ENCODE data around the gene TUBA1B.

TUBA1B gene

DNA sequence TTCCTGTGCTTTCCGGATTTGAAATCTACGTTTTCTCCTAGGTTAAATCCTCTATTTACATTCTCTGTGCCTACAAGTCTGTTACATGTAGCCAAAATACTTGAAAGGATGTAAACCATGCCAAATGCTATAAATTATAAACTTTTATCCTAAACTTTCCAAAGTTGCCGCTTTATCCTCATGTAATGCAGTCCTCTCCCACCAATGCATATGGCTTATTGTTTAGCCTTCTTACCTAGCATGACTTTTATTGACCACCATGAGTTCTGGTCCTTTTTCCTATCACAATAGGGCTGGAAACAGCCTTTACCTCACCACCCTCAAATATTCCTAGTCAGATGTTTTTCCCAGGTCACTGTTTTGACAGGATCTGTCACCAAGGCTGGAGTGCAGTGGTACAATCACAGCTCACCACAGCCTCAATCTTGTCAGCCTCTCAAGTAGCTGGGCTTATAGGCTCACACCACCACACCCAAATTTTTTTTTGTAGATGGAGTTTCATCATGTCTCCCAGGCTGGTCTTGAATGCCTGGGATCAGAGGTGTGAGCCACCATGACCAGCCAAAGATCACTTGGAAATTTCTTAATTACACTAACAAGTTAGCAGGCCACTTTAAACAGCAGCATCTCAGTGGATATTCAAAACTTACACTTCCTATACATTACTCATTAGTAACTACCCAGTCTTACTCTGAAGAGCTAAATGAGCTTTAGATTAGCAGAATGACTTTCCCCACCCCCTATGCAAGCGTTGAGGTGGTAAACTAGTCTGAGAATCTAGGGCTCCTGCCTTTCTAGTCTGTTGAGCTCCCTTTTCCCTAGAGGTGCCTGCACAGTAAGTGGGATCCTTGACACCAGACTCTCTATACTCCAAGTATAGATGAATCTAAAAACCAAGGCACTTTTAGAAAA, 4.1 kb downstream of the TUBA1B start:
- DNase-seq = no peak

DNA sequence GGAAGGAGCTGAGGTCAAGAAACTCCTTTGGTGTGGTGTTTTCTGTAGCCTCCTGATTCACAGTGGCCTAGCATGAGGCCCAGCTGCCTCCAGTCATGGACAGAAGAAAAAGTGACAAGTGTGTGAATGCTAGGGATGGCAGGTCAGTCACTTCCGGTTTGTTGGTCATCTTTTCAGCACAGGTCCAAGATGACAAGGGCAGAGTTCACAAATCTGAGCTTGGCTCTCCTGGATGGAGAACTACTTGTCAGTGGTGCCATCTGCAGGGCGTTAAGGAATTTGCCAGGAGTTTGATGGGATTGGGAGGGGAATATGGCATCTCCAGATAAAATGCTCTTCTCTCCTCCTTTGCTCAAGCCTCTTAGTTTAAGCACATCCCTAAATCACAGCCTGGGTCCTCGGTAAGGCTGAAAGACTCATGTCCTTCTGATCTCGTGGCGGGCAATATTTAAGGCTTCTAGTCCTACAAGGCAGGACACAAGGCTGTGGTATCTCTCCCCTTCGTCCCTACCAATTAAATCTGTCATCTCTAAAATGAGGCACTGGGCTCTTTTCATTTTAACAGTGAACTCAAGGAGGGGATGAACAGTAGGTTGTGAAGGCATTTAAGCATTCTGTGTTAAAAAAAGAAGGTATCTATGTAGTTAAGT, 10.0 kb downstream of the TUBA1B start:
- DNase-seq = no peak

DNA sequence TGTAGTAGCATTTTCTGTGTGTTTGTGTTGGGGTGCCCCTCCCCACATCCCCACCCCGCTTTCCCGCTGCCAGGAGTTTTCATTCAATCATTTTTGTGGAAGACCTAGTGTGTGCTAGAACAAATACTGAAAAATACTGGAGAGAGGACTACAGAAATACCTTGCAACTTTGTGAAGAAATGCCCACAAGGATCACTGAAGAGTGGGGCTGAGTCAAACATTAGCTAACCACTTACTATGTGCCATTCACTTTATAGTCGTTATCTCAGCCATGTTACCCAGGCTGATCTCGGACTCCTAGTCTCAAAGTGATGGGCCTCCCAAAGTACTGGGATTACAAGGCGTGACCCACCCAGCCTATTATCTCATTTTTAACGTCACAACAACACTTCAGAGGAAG, 20.0 kb downstream of the TUBA1B start:
- DNase-seq = no peak

DNA sequence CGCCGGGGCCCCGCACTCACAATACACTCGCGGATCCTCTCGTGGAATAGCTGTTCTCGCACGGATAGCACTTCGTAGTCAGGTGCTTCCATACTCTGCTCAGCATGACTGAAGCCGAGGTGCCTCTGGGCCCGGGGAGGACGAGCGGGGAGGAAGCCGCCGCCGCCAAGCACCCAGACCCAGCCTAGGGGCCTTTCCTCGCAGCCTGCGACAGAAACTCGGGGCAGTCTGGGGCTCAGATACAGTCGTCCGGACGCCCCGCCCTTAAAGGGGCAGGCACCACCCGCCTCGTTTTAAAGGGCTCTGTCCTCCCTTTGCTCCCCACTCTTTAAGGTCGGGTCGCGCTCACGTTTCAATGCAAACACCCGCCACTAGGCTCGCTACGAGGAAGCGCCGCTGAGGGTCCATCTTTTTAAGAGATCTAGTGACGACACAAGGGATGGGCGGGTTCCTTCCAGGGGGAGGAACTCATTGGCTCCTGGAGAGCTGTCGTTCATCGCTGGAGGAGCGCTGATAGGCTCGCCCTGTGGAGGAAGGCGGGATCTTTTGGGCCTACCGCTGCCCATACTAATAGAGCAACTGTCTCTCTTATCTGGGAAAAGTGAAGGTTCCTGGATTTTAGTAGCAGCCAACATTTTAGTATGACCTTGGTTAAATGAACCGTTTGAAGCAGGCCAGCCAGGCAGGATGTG, 20.6 kb downstream of the TUBA1B start, which contains the start of gene LMBR1L:
TSS of gene LMBR1L (minus strand) at position 384 of the 692 bp plus-strand sequence. CDS start at position 92, 292 bp downstream.
- DNase-seq = peak; percentile 95

DNA sequence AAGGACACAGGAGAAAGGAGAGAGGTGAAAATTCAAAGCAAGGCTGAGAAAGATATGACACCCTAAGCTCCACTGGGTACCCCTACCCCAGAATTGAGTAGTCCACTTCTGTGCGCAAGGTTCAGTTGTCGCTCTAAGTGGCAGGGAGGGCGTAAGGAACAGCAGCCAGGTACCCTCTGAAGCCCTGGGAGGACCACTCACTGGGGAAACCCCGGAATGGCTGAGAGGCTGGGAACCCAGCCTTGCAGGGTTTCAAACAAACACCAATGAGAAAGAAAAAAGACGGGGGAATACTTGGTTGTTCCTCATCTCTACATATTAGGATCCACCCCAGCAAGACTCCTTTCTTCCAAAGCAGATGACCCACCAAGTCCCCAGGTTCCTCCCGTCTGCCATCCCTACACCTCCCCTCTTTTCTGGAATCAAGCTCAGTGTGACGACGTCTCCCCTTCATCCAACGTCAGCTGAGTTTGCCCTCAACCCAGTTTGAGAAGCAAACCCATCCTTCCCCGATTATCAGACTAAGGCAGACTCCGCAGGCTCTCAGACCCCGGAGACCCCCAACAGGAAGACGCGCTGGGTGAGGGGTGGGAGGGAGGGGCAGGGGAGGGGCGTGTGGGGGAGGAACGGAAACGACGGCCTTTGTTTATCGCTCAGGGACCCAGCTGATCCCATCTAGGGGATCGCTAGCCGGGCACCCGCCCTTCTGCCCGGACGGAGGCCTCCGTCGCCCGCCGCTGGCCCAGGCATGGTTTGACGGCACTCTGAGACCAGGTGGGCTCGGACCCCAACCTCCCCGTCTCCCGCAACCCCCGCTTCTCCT, 21.3 kb downstream of the TUBA1B start:
- DNase-seq = no peak

DNA sequence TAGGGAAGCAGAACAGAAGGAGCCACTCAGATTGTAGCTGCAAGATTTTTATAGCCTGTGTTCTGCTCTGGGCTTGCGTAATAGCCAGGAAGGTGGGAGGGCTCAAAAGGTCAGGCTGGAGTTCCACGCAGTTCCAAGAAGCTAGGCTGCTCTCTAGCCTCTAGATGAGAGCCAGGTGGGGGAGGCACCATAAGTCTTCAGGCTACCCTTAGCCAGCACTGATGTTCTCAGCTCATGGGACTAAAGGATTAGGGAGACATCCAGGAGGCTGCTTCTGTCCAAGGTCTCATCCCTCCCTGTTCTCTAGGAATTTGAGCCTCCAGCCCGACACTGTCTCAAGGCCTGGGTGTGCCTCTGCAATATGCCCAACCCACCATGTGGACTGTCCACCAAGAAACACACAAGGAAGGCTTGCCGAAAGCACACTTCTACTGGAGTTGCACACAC, 22.2 kb downstream of the TUBA1B start:
- DNase-seq = no peak

DNA sequence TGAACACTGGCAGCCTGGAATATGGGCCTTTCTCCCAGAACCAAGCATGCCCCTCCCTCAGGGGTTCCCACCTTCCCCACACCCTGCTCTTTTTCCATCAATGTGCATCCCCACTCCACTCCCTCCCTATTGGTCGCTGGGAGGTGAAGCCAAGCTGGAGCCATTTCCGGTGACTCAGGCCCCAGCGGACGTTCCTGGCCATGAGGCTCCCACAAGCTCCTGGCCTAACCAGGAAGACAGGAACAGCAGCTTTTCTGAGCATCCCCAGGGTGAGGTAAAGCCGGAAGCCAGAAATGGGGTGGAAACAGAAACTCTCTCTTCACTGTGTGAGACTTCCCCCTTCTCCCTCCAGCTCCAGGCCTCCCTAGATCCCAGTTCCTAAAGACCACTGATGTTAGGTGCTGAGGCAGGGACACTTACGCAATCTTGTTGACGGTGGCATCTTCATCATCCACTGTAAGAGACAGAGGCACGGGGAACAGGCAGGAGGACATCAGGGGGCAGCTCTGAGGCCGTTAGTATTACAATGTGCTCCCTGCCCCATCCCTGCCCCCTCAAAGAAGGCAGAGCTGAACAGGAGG, 25.6 kb downstream of the TUBA1B start:
- no peak for DNase-seq

DNA sequence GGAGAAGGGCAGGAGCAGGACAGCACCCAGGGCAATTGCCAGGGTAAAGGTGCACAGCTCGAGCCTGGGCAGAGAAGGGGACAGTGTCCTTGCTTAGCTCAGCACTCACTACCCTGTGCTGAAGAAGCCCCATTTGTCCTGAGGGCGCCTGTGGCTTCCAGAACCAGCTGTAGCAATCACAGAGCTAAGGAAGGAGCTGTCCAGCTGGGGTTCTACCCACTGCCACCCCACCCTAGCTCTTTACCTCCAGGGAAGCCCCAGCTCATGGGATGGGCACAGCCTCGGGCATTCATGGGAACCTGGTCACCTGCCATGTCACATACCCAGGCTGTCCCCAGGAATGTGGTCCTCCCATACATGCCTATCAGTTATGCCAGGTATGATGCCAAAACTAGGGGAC, 26.4 kb downstream of the TUBA1B start:
- no peak for DNase-seq

DNA sequence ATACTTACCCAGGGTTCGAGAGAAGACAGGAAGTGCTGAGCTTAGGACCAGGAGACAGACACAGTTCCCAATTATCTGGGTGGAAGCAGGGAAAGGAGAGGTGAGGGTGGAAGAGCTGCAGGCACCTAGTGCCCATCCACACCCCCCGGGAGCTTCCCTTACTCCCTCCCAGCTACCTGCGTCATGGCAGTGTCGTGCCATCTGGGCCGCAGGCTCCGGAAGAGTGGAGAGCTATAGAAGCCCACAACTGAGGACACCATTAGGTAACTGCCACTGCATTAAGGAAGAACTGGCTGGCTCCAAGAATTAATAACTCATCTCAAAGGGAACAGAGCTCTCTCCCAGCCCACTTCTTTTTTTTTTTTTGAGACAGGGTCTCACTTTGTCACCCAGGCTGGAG, 30.8 kb downstream of the TUBA1B start:
- no peak for DNase-seq

DNA sequence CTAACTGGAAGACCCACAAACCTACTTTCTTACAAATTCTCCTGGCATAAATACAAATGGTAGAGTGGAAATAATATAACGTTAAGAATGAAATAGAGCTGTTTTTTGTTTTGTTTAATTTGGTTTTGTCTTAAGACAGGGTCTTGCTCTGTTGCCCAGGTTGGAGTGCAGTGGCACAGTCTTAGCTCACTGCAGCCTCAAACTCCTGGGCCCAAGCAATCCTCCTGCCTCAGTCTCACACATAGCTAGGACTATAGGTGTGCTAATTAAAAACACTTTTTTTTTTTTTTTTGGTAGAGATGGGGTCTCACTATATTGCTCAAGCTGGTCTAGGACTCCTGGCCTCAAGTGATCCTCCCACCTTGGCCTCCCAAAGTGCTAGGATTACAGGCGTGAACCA, 32.5 kb downstream of the TUBA1B start:
- no peak for DNase-seq

DNA sequence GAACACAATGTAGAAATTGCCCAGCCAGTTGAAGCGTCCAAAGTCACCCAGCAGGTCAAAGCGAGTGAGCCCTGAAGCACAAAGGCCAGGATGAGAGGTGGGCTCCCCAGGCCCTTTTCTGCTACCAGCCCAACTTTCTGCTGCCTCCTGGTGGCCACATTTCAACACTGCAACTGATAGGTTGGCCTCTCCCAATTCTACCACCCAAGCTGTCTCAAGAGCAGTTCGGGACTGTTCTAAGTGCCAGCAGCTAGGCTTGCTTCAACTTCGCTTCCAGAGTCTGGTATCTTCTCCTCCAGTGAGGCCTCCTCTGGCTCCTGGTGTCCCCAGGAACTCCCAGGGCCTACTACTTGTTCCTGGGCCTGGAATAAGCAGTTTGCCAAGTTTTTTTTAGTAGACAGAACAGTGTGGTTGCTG, 33.2 kb downstream of the TUBA1B start:
- DNase-seq = peak; percentile 55

DNA sequence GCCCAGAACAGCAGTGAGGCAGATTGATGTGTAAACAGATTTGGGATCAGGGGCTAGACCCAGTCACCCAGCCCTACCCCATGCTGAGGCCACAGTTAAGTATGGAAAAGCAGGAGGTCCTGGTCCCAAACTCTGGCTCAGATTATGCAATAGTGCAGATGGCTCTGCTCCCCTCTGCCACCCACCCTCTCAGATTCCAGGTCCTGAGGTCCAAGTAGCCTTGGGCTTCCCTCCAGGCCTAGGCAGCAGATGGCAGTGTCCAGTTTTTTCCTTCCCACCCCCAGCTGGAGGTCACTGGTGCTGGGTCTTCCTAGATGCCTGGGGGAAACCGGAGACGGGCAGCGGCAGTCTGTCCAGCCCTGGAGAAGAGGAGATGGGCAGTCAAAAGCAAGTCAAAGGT, 33.8 kb downstream of the TUBA1B start:
- DNase-seq = no peak

DNA sequence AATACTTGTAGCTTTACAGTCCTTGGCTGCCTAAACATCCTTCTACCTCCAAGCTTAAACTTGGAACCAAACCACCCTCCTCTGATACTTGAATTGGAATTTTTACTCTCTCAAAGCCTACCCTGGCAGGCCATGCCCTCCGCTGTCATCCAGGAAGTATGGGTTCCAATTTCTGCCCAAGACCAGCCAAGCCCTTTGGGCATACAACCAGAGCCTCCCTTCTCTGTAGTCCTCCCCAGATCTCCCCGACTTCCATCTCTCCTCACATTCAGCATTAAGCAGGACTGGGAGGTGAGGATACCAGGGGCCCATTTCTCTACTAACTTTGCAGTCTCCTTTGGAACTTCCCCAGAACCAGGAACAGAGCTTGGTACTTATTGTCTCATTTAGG, 36.2 kb downstream of the TUBA1B start:
- no peak for DNase-seq

DNA sequence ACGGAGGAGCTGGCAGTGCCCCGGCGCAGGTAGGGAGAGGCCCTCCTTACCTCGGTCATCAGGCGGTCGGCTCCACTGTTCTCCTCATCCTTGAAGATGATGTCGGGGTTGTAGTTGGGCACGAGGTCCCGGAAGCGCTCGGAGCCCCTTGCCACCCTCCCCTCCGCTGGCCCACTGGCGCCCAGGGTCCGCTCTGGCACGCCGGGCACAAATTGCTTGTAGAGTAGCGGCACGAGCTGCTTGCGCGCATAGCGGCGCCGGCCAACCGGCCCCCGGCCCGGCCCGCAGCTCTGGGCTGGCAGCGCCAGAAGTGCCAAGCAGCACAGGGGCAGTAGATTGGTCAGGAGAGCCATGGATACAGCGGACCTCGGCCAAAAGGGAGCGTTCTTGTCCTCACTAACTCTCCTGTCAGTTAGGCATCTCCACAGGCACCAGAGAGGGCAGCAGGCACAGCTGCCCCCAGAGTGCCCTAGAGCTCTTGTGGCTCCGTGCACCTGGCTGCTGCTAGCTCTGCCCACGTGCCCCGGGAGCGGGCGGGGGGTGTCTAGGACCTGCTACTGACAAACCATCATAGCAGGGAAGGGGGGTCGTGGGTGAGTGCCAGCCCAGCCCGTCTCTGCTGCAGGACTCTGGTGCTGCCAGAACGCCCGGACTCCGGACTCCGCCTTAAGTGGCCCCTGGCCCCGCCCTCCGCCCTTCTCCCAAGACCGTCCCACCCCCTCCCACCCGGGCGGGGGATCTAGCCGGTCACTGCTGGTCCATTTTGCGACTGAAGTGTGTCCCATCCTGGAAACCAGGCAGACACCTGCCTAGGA, 36.8 kb downstream of the TUBA1B start, which contains the start of gene DHH:
TSS of gene DHH (minus strand) at position 642 of the 815 bp plus-strand sequence. CDS start at position 353, 289 bp downstream.
- DNase-seq = no peak

DNA sequence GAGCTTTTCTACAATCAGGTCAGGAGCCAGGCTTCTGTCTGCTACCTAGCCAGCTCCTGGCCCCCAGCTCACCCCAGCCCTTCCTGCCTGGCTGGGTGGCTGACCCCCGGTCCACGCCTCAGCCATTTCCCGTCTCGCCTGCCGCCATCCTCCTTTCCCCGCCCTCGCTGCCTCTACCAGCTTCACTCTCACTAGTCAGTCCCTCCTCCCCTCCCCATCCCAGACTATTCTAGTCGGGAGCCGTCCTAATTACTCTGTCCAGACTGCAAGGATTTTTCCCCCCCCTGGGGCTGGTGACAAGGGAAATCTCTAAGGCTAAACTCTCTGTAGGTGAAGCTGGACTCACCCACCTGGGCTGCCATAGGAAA, 37.4 kb downstream of the TUBA1B start:
- DNase-seq = no peak

DNA sequence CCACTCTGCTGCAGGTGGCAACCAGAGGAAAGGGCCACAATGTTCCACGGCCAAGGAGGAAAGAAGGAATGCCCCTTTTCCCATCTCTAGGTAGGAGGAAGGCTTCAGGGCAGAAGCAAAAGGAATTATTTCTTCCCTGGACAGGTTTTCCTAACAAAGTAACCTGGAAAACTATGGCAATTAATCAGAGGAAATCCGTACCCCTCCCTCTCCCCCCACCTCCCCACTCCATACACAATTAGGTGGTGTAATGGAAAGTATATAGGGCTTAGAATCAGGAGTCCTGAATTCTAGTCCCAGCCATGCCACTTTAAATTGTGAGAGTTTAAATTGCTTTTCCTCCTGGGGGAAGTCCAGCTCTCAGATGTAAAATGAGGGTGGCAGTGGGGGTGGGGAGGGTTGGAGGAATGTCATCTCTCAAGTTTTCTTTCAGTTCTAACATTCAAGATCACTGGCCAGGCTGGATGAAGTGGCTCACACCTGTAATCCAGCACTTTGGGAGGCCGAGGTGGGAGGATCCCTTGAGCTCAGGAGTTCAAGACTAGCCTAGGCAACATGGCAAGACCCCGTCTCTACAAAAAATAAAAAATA, 38.3 kb downstream of the TUBA1B start:
- no peak for DNase-seq

DNA sequence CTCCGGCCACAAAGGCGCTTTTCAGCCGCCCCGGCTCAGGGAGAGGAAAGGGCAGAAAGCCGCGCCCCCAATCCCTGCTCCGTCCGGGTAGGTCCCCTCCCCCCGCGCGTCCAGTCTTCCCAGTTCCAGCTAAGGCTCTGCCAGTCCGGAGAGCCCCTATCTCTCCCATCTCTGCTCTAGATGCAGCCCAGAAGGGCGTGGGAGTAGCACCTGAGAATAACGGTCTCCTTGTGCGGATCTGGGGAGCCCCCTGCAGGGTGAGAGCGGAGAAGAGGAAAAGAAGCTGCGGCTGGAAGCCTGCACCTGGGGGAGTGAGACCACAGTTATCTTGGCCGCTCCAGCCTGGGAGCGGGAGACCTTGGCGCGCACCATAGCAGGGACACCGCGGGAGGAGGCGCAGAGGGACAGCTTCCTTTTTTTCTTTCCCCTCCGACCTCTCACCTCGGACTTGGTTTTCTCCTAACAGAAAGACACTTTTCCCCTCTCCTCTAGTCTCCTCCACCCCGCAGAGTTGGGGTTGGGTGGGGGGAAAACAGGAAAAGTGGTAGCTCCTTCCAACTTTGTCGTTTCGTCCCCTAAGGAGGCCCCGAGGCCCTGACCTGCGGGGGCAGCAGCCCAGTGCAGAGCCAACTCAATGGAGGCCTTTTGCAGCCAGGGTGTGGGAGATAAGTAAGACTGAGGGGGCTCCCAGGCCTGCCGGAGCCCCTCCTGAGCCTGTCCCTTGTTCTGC, 38.9 kb downstream of the TUBA1B start:
- DNase-seq = peak; percentile 43

DNA sequence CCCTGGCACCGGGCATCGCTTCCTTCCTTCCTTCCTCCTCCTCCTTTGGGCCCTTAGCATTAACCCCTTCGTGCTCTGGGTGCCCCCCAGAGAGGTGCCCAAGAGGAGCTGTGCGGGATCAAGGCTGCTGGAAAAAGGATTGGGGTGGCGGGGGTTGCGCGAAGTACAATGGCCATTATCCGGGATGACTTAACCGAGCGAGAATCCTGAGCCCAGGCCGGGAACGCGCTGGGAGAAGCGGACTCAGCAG, 39.4 kb downstream of the TUBA1B start:
- DNase-seq = no peak

DNA sequence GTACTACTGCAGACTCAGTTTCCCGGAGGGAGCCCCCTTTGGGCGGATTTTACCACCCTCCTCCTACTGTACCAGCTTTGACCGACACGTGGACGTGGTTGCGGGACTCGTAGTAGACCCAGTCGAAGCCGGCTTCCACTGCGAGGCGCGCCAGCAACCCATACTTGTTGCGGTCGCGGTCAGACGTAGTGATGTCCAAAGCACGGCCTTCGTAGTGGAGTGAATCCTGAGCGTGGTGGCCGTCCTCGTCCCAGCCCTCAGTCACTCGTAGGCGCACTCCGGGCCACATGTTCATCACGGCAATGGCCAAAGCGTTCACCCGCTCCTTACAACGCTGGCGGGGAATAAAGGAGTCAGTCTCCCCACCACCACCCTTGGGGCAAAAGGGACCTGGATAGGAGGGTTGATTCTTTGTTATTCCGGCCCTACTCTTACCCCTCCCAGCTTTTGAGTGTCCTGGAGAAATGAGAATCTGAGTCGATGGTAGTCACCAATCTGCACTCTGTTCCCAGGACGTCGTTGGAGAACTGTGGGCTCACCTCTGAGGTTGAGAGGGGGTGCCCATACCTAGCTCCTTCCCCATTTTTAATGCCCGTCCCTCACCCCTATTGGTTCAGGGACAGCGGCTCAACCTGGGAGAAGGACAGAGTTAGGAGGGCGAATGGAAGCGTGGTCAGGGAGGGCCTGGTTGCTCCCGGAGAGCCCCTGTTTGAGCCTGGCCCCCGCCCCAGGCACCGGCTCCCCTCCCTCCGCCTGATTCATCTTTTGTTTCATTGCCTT, 39.9 kb downstream of the TUBA1B start:
- DNase-seq = no peak
